Left lung (tissue), 10 donors: Measurements from ENCODE around the gene LRRC17. TPM values are rescaled to one million over a fixed set of nuclear protein-coding genes. Genes with fewer than 3 reads are reported as not detected.

Experiments
- ATAC-seq: fragments of 200-7000 bp; cut with Tn5 transposase; one replicate; pipeline ENCODE4 v1.9.1; 2020; ENCODE audit warnings: moderate library complexity
- DNase-seq, 4 donors: peaks; one replicate each; pipeline ENCODE4 v3.0.0-alpha.2; 2013 to 2020
- H3K27ac ChIP-seq, 2 donors: fragments of 200-600 bp; sonication (generic) in 1 of 2; one replicate each; pipeline versions ENCODE4 v1.5.0 to v1.8.0; 2020 to 2021
- H3K27me3 ChIP-seq, 2 donors: fragments of 200-600 bp; sonication (generic) in 1 of 2; one replicate each; pipeline versions ENCODE4 v1.5.0 to v1.8.0; 2020 to 2021
- H3K36me3 ChIP-seq, 2 donors: fragments of 200-600 bp; sonication (generic) in 1 of 2; one replicate each; pipeline versions ENCODE4 v1.5.0 to v1.8.0; 2020 to 2021
- H3K4me1 ChIP-seq, 2 donors: fragments of 200-600 bp; one replicate each; pipeline ENCODE4 v1.8.0; 2021
- H3K4me3 ChIP-seq, 2 donors: fragments of 200-600 bp; sonication (generic) in 1 of 2; one replicate each; pipeline versions ENCODE4 v1.5.0 to v1.8.0; 2020 to 2021; ENCODE audit warnings: mild to moderate bottlenecking in 1 of 2
- H3K9me3 ChIP-seq, 2 donors: fragments of 200-600 bp; sonication (generic) in 1 of 2; one replicate each; pipeline versions ENCODE4 v1.5.0 to v1.8.0; 2020 to 2021
- CTCF ChIP-seq, 2 donors: fragments of 200-600 bp; sonication (generic) in 1 of 2; IDR thresholded peaks; one replicate each; pipeline versions ENCODE4 v1.5.0 to v1.8.0; 2021; ENCODE audit warnings: antibody characterized with exemption in 2 of 2
- intact Hi-C, 2 donors: fragments of 100-400 bp; cut with DNase I; formaldehyde crosslinking; loops; one replicate each; pipeline versions ENCODE4 v1.11.2 to v1.14.2; 2022
- polyA plus RNA-seq, 6 donors: library from polyadenylated mRNA; unstranded; fragments of 120-200 nt; gene quantifications; one replicate each; pipeline ENCODE4 v1.2.1, GENCODE V29; 2013; ENCODE audit not compliant: insufficient read length in 6 of 6
- total RNA-seq, 2 donors: library from RNA; stranded (reverse); fragmentation: NEBNext Ultra II Directional; extraction: Animal tissue kit (Norgen Biotek cat#: 25700); gene quantifications; one replicate each; pipeline ENCODE4 v1.2.1, GENCODE V29; 2021
- donor health status: DM: no; HTN: yes; CAD: no.
- donor health status: DM: no; HTN: no; CAD: no.

LRRC17 gene
- total and polyA plus RNA-seq, 8 donors = 8.7 to 252 (median 216) TPM

GRCh38 chr7:102883098-102883860 is 29.5 kb upstream of the LRRC17 start:
- intact Hi-C loops = no loop called here
- Histone ChIP-seq H3K36me3 (no peaks in the 10 kb centered on the region), H3K4me1 (no peaks in the 10 kb centered on the region), H3K27me3 (no peaks in the 10 kb centered on the region), H3K27ac (no peak overlapping the region), H3K4me3 (no peak overlapping the region), H3K9me3 (no peaks in the 10 kb centered on the region)
- no peak for TF ChIP-seq CTCF (IDR thresholded peaks at IDR 0.05)
- no peak for DNase-seq
- ATAC-seq = peak; percentile 82

GRCh38 chr7:102888561-102889233 is 24.1 kb upstream of the LRRC17 start:
- no peak for TF ChIP-seq CTCF (IDR thresholded peaks at IDR 0.05)
- Histone ChIP-seq H3K27ac (no peak overlapping the region), H3K4me3 (no peak overlapping the region), H3K27me3 (no peaks in the 10 kb centered on the region), H3K4me1 (peaks cover 0 to 30% of the 10 kb centered on the region in 2 donors), H3K9me3 (no peaks in the 10 kb centered on the region), H3K36me3 (no peaks in the 10 kb centered on the region)
- ATAC-seq = no peak
- intact Hi-C loops = no loop called here
- DNase-seq = no peak

GRCh38 chr7:102889851-102890250 is 22.9 kb upstream of the LRRC17 start:
- no peak for TF ChIP-seq CTCF (IDR thresholded peaks at IDR 0.05)
- Histone ChIP-seq H3K27ac (peak overlapping the region; percentile 34 to 76), H3K36me3 (no peaks in the 10 kb centered on the region), H3K9me3 (no peaks in the 10 kb centered on the region), H3K4me1 (peaks cover 0 to 30% of the 10 kb centered on the region in 2 donors), H3K27me3 (no peaks in the 10 kb centered on the region), H3K4me3 (no peak overlapping the region)
- peak; percentile 31 for ATAC-seq
- intact Hi-C loops = no loop called here
- peak in 2 of 4 donors; percentile 63 to 78 for DNase-seq

GRCh38 chr7:102890292-102890970 is 22.4 kb upstream of the LRRC17 start:
- ATAC-seq = peak; percentile 74
- Histone ChIP-seq H3K9me3 (no peaks in the 10 kb centered on the region), H3K36me3 (no peaks in the 10 kb centered on the region), H3K27me3 (no peaks in the 10 kb centered on the region), H3K27ac (peak overlapping the region; percentile 34 to 76), H3K4me1 (peaks cover 0 to 30% of the 10 kb centered on the region in 2 donors), H3K4me3 (no peak overlapping the region)
- intact Hi-C loops = no loop called here
- DNase-seq = peak in 2 of 4 donors; percentile 93 to 95
- no peak for TF ChIP-seq CTCF (IDR thresholded peaks at IDR 0.05)
